ENCODE measurements around the gene RAPGEF6. TPM values are rescaled to one million over a fixed set of nuclear protein-coding genes. Genes with fewer than 3 reads are reported as not detected.

Gene RAPGEF6
- total RNA-seq, 6 experiments from 2014 or later, result 3.7 to 9.1 (median 7.6) TPM

DNA sequence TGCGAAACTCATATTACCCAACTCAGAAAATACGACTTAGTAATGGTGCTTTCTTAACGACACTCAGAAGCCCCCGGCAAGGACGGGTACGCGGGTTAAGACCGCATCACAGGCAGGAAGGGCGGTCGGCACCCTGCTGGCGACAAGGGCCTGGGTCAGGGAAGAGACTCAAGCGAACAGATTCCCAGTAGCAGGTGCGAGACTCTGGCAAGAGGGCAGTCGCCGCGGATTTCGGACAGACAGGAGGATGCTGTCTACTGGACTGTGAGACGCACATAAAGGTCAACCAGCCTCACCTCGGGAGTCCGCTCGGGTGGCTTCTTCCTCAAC is 398 bp downstream of the RAPGEF6 start:
- peak in 1 of 4 donors; percentile 44 for ATAC-seq
- Histone ChIP-seq H3K27me3 (no peaks in the 10 kb centered on the region), H3K9me3 (no peaks in the 10 kb centered on the region), H3K36me3 (no peaks in the 10 kb centered on the region), H3K27ac (peak overlapping the region; percentile 86 to 99 (median 98)), H3K4me3 (peak overlapping the region; percentile 61 to 70 (median 62)), H3K4me1 (peaks cover 0 to 6% (median 2%) of the 10 kb centered on the region in 4 donors)
- intact Hi-C loops (cut with DNase I), result no loop called here
- DNase-seq, result peak in 1 of 3 donors; percentile 65
- WGBS (ENCODE audit: insufficient coverage, low coverage, low lambda C conversion rate, missing lambda C conversion rate), result 2% methylated on average over 12 of the region's 21 CpGs
- no peak for TF ChIP-seq POLR2A (IDR thresholded peaks at IDR 0.05)
- TF ChIP-seq, protein P1, sequence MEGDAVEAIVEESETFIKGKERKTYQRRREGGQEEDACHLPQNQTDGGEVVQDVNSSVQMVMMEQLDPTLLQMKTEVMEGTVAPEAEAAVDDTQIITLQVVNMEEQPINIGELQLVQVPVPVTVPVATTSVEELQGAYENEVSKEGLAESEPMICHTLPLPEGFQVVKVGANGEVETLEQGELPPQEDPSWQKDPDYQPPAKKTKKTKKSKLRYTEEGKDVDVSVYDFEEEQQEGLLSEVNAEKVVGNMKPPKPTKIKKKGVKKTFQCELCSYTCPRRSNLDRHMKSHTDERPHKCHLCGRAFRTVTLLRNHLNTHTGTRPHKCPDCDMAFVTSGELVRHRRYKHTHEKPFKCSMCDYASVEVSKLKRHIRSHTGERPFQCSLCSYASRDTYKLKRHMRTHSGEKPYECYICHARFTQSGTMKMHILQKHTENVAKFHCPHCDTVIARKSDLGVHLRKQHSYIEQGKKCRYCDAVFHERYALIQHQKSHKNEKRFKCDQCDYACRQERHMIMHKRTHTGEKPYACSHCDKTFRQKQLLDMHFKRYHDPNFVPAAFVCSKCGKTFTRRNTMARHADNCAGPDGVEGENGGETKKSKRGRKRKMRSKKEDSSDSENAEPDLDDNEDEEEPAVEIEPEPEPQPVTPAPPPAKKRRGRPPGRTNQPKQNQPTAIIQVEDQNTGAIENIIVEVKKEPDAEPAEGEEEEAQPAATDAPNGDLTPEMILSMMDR (IDR thresholded peaks at IDR 0.05), result no peak

DNA sequence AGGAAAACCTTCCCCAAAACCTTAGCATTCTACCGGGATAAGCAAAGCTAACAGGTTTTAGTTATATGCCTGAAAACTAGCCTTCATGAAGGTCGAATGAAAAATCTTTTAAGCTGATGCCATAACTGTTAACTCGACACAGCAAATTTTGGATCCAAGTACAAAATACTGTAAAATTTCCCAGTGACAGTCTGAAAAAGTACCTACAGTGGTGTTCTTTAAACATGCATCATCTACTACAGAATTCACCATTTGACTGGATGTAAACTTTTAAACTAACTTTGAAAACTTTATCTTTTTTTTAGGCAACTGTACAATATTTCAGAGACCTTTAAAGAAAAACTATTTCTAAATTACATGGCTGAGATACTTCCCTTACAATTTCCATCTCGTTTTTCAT is 791 bp downstream of the RAPGEF6 start:
- intact Hi-C loops (cut with DNase I), result no loop called here
- TF ChIP-seq, protein P1 (IDR thresholded peaks at IDR 0.05), result no peak
- TF ChIP-seq POLR2A (IDR thresholded peaks at IDR 0.05), result no peak
- ATAC-seq (no peak), DNase-seq (no peak)
- Histone ChIP-seq H3K36me3 (no peaks in the 10 kb centered on the region), H3K4me1 (peaks cover 0 to 6% (median 2%) of the 10 kb centered on the region in 4 donors), H3K9me3 (no peaks in the 10 kb centered on the region), H3K27me3 (no peaks in the 10 kb centered on the region), H3K4me3 (peak overlapping the region; percentile 61 to 70 (median 62)), H3K27ac (peak overlapping the region; percentile 86 to 99 (median 98))
- WGBS (ENCODE audit: insufficient coverage, low coverage, low lambda C conversion rate, missing lambda C conversion rate), result 1% methylated on average over 4 of the region's 4 CpGs

DNA sequence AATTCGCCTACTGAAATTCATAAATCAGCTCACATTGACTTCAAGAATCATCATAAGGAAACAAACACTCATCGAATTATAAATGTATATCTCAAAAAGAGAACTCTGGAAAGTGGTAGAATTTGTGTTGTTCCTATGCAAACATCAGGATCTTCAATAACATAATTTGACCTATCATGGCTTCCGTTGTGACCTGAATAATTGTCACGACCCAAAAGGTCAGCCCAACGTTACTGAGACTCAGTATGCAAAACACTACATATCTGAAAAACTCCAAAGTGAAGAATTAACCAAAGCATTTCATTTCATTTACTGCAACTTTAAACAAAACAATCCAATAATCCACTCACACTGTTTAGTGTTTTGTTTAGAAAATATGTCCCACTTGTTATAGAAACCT is 1.2 kb downstream of the RAPGEF6 start:
- intact Hi-C loops (cut with DNase I), result no loop called here
- peaks cover 0 to 6% (median 2%) of the 10 kb centered on the region in 4 donors for H3K4me1 ChIP-seq
- no peak for DNase-seq
- H3K36me3 ChIP-seq, result no peaks in the 10 kb centered on the region
- peak overlapping the region; percentile 61 to 70 (median 62) for H3K4me3 ChIP-seq
- H3K27me3 ChIP-seq, result no peaks in the 10 kb centered on the region
- H3K9me3 ChIP-seq, result no peaks in the 10 kb centered on the region
- no peak for ATAC-seq
- peak overlapping the region in 2 of 3 donors; percentile 98 to 99 for H3K27ac ChIP-seq
- no peak for TF ChIP-seq POLR2A (IDR thresholded peaks at IDR 0.05)
- TF ChIP-seq, protein P1 (IDR thresholded peaks at IDR 0.05), result no peak
- WGBS (ENCODE audit: insufficient coverage, low coverage, low lambda C conversion rate, missing lambda C conversion rate), result 39% methylated on average over 5 of the region's 5 CpGs

DNA sequence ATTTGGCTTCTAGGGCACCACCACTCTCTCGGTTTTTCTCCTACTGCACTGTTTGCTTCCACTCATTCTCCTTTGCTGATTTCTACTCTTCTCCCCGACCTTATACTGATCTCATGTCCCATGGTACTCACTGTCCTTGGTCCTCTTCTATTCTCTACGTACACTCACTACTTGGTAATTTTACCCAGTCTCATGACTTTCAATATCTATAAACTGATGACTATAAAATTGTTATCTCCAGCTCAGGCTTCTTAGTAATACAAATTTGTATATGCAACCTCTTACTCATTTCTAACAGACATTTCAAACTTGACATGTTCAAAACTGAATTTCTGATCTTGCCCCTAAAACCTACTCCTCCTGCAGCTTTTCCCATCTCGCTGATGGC is 4.1 kb downstream of the RAPGEF6 start:
- intact Hi-C loops (cut with DNase I), result no loop called here
- H3K9me3 ChIP-seq, result no peaks in the 10 kb centered on the region
- no peaks in the 10 kb centered on the region for H3K27me3 ChIP-seq
- peaks cover 0 to 6% (median 2%) of the 10 kb centered on the region in 4 donors for H3K4me1 ChIP-seq
- DNase-seq (no peak), ATAC-seq (no peak)
- no peaks in the 10 kb centered on the region for H3K36me3 ChIP-seq
- no peak overlapping the region for H3K27ac ChIP-seq
- no peak overlapping the region for H3K4me3 ChIP-seq
- no peak for TF ChIP-seq POLR2A (IDR thresholded peaks at IDR 0.05)
- TF ChIP-seq, protein P1 (IDR thresholded peaks at IDR 0.05), result no peak
- 61% methylated on average over 4 of the region's 4 CpGs for WGBS (ENCODE audit: insufficient coverage, low coverage, low lambda C conversion rate, missing lambda C conversion rate)

Measured in right lobe of liver (tissue), 6 donors.